DOHH2 (cell line): Measurements from ENCODE around the gene NSG2.

Source experiments
- EZH2phosphoT487 ChIP-seq: fragments of 200-600 bp; sonication (generic); IDR thresholded peaks from 2 replicates; pipeline ENCODE4 v1.6.1; 2017; ENCODE audit warnings: borderline replicate concordance, mild to moderate bottlenecking, antibody characterized with exemption, low read length, moderate library complexity, mixed read lengths
- TF ChIP-seq, protein P1 (sequence below): fragments of 200-600 bp; sonication (generic); IDR thresholded peaks from one replicate; pipeline ENCODE4 v1.5.1; 2014; ENCODE audit warnings: antibody characterized with exemption, mild to moderate bottlenecking, low read depth, low read length; ENCODE audit not compliant: poor library complexity, severe bottlenecking

DNA sequence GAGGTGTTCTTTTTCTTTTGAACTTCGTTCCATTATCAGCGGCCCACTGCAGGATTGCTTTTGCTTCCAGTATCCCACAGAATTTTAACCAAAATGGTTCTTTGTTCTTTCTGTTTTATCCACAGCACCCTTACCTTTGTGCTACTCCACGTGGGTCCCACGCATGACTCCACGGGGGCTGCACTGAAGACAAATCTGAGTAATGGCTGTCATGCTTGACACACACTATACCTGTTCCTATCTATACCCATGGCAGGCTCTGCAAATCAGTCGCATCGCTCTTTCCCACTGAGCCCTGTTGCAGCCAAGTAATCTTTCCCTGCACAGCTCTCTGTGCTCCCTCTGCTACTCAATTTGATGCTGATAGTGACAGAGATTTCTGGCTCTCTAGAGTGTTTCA, 69.7 kb downstream of the NSG2 start:
- TF ChIP-seq, protein P1, sequence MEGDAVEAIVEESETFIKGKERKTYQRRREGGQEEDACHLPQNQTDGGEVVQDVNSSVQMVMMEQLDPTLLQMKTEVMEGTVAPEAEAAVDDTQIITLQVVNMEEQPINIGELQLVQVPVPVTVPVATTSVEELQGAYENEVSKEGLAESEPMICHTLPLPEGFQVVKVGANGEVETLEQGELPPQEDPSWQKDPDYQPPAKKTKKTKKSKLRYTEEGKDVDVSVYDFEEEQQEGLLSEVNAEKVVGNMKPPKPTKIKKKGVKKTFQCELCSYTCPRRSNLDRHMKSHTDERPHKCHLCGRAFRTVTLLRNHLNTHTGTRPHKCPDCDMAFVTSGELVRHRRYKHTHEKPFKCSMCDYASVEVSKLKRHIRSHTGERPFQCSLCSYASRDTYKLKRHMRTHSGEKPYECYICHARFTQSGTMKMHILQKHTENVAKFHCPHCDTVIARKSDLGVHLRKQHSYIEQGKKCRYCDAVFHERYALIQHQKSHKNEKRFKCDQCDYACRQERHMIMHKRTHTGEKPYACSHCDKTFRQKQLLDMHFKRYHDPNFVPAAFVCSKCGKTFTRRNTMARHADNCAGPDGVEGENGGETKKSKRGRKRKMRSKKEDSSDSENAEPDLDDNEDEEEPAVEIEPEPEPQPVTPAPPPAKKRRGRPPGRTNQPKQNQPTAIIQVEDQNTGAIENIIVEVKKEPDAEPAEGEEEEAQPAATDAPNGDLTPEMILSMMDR = no peak
- no peak for TF ChIP-seq EZH2phosphoT487
